Mesenchymal stem cell (in vitro differentiated cells and primary cell): ENCODE results near the gene HMHB1.

ENCODE experiments used
- DNase-seq: peaks from one replicate; pipeline ENCODE4 v3.0.0-alpha.2; 2013
- H2AFZ ChIP-seq: one replicate; pipeline ENCODE4 v1.6.1; 2013; ENCODE audit warnings: low read depth, mild to moderate bottlenecking, control low read depth, inconsistent platforms, low read length, moderate library complexity
- H2AK5ac ChIP-seq: 2 replicates; pipeline ENCODE4 v1.6.1; 2013; ENCODE audit warnings: low read length, moderate library complexity, mild to moderate bottlenecking, inconsistent platforms; ENCODE audit not compliant: severe bottlenecking
- H2BK120ac ChIP-seq: one replicate; pipeline ENCODE4 v1.6.1; 2013; ENCODE audit warnings: low read depth, mild to moderate bottlenecking, inconsistent platforms, low read length, moderate library complexity
- H2BK12ac ChIP-seq, 2 experiments: one replicate each; pipeline ENCODE4 v1.6.1; 2013; ENCODE audit warnings: inconsistent platforms in 2 of 2, low read length in 2 of 2, mild to moderate bottlenecking in 2 of 2, moderate library complexity in 2 of 2, control low read depth in 1 of 2
- H2BK15ac ChIP-seq: one replicate; pipeline ENCODE4 v1.6.1; 2013; ENCODE audit warnings: mild to moderate bottlenecking, low read depth, inconsistent platforms; ENCODE audit not compliant: poor library complexity, severe bottlenecking
- H2BK5ac ChIP-seq: 2 replicates; pipeline ENCODE4 v1.6.1; 2013; ENCODE audit warnings: low read depth, mild to moderate bottlenecking, low read length, control low read depth, inconsistent platforms; ENCODE audit not compliant: poor library complexity, severe bottlenecking
- H3K14ac ChIP-seq, 2 experiments: one replicate each; pipeline ENCODE4 v1.6.1; 2013; ENCODE audit warnings: inconsistent platforms in 2 of 2, low read length in 2 of 2, control low read depth in 1 of 2, mild to moderate bottlenecking in 1 of 2, moderate library complexity in 1 of 2
- H3K18ac ChIP-seq, 2 experiments: one replicate each; pipeline ENCODE4 v1.6.1; 2013; ENCODE audit warnings: inconsistent platforms in 2 of 2, low read length in 2 of 2, control low read depth in 1 of 2, low read depth in 1 of 2, mild to moderate bottlenecking in 1 of 2
- H3K23ac ChIP-seq, 2 experiments: one replicate each; pipeline ENCODE4 v1.6.1; 2013; ENCODE audit warnings: inconsistent platforms in 2 of 2, low read length in 2 of 2, mild to moderate bottlenecking in 2 of 2, moderate library complexity in 2 of 2, control low read depth in 1 of 2
- H3K27ac ChIP-seq: 2 replicates; pipeline ENCODE4 v1.5.1; 2013; ENCODE audit warnings: mild to moderate bottlenecking, moderate library complexity, low read length, control low read depth, inconsistent platforms; ENCODE audit not compliant: poor library complexity, severe bottlenecking
- H3K27me3 ChIP-seq, 2 experiments: 2 replicates each; pipeline versions ENCODE4 v1.6.1 to v1.7.0; 2013; ENCODE audit warnings: low read length in 2 of 2, mild to moderate bottlenecking in 2 of 2, moderate library complexity in 2 of 2, control low read depth in 1 of 2, inconsistent platforms in 1 of 2; ENCODE audit not compliant: control insufficient read depth in 1 of 2, insufficient read depth in 1 of 2
- H3K36me3 ChIP-seq, 2 experiments: 2 replicates each; pipeline versions ENCODE4 v1.6.1 to v1.7.0; 2013; ENCODE audit warnings: low read length in 2 of 2, control low read depth in 1 of 2, inconsistent platforms in 1 of 2, low read depth in 1 of 2, mild to moderate bottlenecking in 1 of 2; ENCODE audit not compliant: insufficient read depth in 2 of 2, control insufficient read depth in 1 of 2
- H3K4ac ChIP-seq, 2 experiments: one replicate each; pipeline ENCODE4 v1.6.1; 2013; ENCODE audit warnings: inconsistent platforms in 2 of 2, low read length in 2 of 2, mild to moderate bottlenecking in 2 of 2, moderate library complexity in 2 of 2, control low read depth in 1 of 2, low read depth in 1 of 2
- H3K4me1 ChIP-seq: 2 replicates; pipeline ENCODE4 v1.6.1; 2013; ENCODE audit warnings: low read depth, low read length, control low read depth; ENCODE audit not compliant: control insufficient read depth, insufficient read depth
- H3K4me2 ChIP-seq: 2 replicates; pipeline ENCODE4 v1.6.1; 2013; ENCODE audit warnings: low read length, mild to moderate bottlenecking, inconsistent platforms; ENCODE audit not compliant: poor library complexity, severe bottlenecking
- H3K4me3 ChIP-seq, 2 experiments: 2 replicates each; pipeline versions ENCODE4 v1.5.1 to v1.7.0; 2013; ENCODE audit warnings: low read length in 2 of 2, mild to moderate bottlenecking in 2 of 2, control low read depth in 1 of 2, low read depth in 1 of 2; ENCODE audit not compliant: insufficient read depth in 1 of 2
- H3K79me1 ChIP-seq: replicated peaks from 2 replicates; pipeline ENCODE4 v1.6.1; 2013; ENCODE audit warnings: mild to moderate bottlenecking, control low read depth, low read length, inconsistent platforms; ENCODE audit not compliant: poor library complexity, severe bottlenecking
- H3K9ac ChIP-seq: 2 replicates; pipeline ENCODE4 v1.7.0; 2013; ENCODE audit warnings: mild to moderate bottlenecking, low read length, moderate library complexity
- H3K9me3 ChIP-seq: 2 replicates; pipeline ENCODE4 v1.7.0; 2013; ENCODE audit warnings: mild to moderate bottlenecking, low read length; ENCODE audit not compliant: control insufficient read depth
- H4K8ac ChIP-seq: one replicate; pipeline ENCODE4 v1.6.1; 2013; ENCODE audit warnings: inconsistent platforms, mild to moderate bottlenecking, low read length, moderate library complexity
- H4K91ac ChIP-seq: one replicate; pipeline ENCODE4 v1.6.1; 2013; ENCODE audit warnings: mild to moderate bottlenecking, low read length, inconsistent platforms
- whole genome bisulfite sequencing: methylation state at CpG from one replicate; pipeline ENCODE4 v1.1.7; 2013; ENCODE audit warnings: mixed read lengths; 5-methylcytosine and 5-hydroxymethylcytosine counted together

Gene HMHB1

DNA sequence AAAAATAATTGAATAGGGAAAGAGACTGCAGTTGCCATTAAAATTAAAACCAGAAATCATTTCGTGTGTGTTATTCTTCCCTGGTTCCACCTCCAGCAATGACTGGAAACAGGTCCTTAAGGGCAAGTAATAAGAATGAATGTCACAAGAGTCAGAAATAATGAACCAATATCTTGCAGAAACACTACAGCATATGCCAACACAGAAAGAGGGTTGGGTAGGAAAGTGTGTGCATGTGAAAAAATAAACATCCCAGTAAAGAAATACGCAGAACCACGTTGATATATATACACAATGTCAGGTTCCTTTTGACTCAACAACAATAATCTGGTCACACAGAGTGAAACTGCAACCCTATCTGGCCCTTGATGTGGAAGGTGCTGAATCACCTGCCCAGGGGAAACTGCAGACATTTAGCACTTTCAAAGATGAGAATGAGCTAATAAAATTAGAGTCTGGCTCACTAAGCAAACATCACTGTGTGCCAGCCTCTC lies 15.0 kb downstream of the HMHB1 start:
- Histone ChIP-seq H3K9ac (no peak overlapping the region), H3K79me1 (no peaks in the 10 kb centered on the region), H3K23ac (no peak overlapping the region), H2BK15ac (no peak overlapping the region), H3K36me3 (no peaks in the 10 kb centered on the region), H2BK5ac (no peak overlapping the region), H3K4me1 (no peaks in the 10 kb centered on the region), H4K8ac (no peak overlapping the region), H2BK12ac (no peak overlapping the region), H3K18ac (no peak overlapping the region), H3K4me3 (no peak overlapping the region), H4K91ac (no peak overlapping the region), H3K27me3 (no peaks in the 10 kb centered on the region), H3K9me3 (no peaks in the 10 kb centered on the region), H3K4me2 (no peak overlapping the region), H2AK5ac (no peak overlapping the region), H3K4ac (no peak overlapping the region), H3K27ac (no peak overlapping the region), H2BK120ac (no peak overlapping the region), H3K14ac (no peak overlapping the region), H2AFZ (no peak overlapping the region)
- no peak for DNase-seq
- WGBS: 79% methylated on average over 3 of the region's 3 CpGs

GRCh38 chr5:143828710-143829109 lies 16.7 kb downstream of the HMHB1 start:
- Histone ChIP-seq H2BK15ac (no peak overlapping the region), H2BK12ac (no peak overlapping the region), H3K9ac (no peak overlapping the region), H3K27ac (no peak overlapping the region), H3K4ac (no peak overlapping the region), H3K27me3 (no peaks in the 10 kb centered on the region), H3K4me2 (no peak overlapping the region), H3K36me3 (no peaks in the 10 kb centered on the region), H3K14ac (no peak overlapping the region), H3K9me3 (no peaks in the 10 kb centered on the region), H3K4me1 (no peaks in the 10 kb centered on the region), H4K8ac (no peak overlapping the region), H3K4me3 (no peak overlapping the region), H3K23ac (no peak overlapping the region), H2AK5ac (no peak overlapping the region), H2AFZ (no peak overlapping the region), H2BK120ac (no peak overlapping the region), H3K79me1 (no peaks in the 10 kb centered on the region), H4K91ac (no peak overlapping the region), H2BK5ac (no peak overlapping the region), H3K18ac (no peak overlapping the region)
- WGBS: 66% methylated on average over 3 of the region's 3 CpGs
- DNase-seq: peak; percentile 15

GRCh38 chr5:143833177-143833576 lies 21.2 kb downstream of the HMHB1 start:
- Histone ChIP-seq H3K23ac (no peak overlapping the region), H3K79me1 (no peaks in the 10 kb centered on the region), H3K9me3 (no peaks in the 10 kb centered on the region), H2AK5ac (no peak overlapping the region), H4K8ac (no peak overlapping the region), H3K27me3 (no peaks in the 10 kb centered on the region), H3K4ac (no peak overlapping the region), H2BK12ac (no peak overlapping the region), H2AFZ (no peak overlapping the region), H3K18ac (no peak overlapping the region), H3K4me3 (no peak overlapping the region), H3K4me2 (no peak overlapping the region), H2BK15ac (no peak overlapping the region), H2BK5ac (no peak overlapping the region), H3K9ac (no peak overlapping the region), H3K14ac (no peak overlapping the region), H3K36me3 (no peaks in the 10 kb centered on the region), H3K4me1 (no peaks in the 10 kb centered on the region), H2BK120ac (no peak overlapping the region), H4K91ac (no peak overlapping the region), H3K27ac (no peak overlapping the region)
- DNase-seq: no peak
- 80% methylated on average over 3 of the region's 4 CpGs for WGBS

- H2BK5ac ChIP-seq: no peak overlapping the region
Observed at GRCh38 chr5:143835251-143835650, 23.3 kb downstream of the HMHB1 start.

More at GRCh38 chr5:143835251-143835650, 23.3 kb downstream of the HMHB1 start:
- Histone ChIP-seq H3K79me1 (no peaks in the 10 kb centered on the region), H3K27ac (no peak overlapping the region), H3K23ac (no peak overlapping the region), H3K36me3 (no peaks in the 10 kb centered on the region), H2BK15ac (no peak overlapping the region), H3K27me3 (no peaks in the 10 kb centered on the region), H3K9me3 (no peaks in the 10 kb centered on the region), H2AFZ (no peak overlapping the region), H3K4me1 (no peaks in the 10 kb centered on the region), H2BK120ac (no peak overlapping the region), H3K18ac (no peak overlapping the region), H3K4ac (no peak overlapping the region), H3K9ac (no peak overlapping the region), H4K91ac (no peak overlapping the region), H2AK5ac (no peak overlapping the region), H3K4me2 (no peak overlapping the region), H2BK12ac (no peak overlapping the region), H3K4me3 (no peak overlapping the region), H3K14ac (no peak overlapping the region), H4K8ac (no peak overlapping the region)
- WGBS: 27% methylated on average over 3 of the region's 3 CpGs
- no peak for DNase-seq
